Activated B cell treated with CpG ODN at 0.5 μM for 24 hours (primary cell): ENCODE data around the gene PEAK3. TPM values are rescaled to one million over a fixed set of nuclear protein-coding genes. Genes with fewer than 3 reads are reported as not detected.

ENCODE experiments used
- ATAC-seq: fragments of 200-7000 bp; cut with Tn5 transposase; one replicate; pipeline ENCODE4 v1.10.0; 2021; ENCODE audit warnings: low read depth, mild to moderate bottlenecking, moderate library complexity
- CTCF ChIA-PET: fragments of 350-600 bp; sonication (Branson Sonifier 250); formaldehyde crosslinking; loops from one replicate; lab custom pipeline; 2021; ENCODE audit warnings: antibody characterized with exemption; lab: Charles Lee
- POLR2A ChIA-PET: fragments of 350-600 bp; sonication (Branson Sonifier 250); formaldehyde crosslinking; loops from one replicate; lab custom pipeline; 2021; ENCODE audit warnings: antibody characterized with exemption; lab: Charles Lee
- DNase-seq: peaks from one replicate; pipeline ENCODE4 v3.0.0; 2022
- H3K27ac Mint-ChIP-seq: one replicate; pipeline ENCODE4 v1.8.0; 2020; ENCODE audit warnings: mixed read lengths
- H3K27me3 Mint-ChIP-seq: one replicate; pipeline ENCODE4 v1.8.0; 2021; ENCODE audit warnings: mixed read lengths
- H3K36me3 Mint-ChIP-seq: one replicate; pipeline ENCODE4 v1.8.0; 2021; ENCODE audit warnings: low read depth, mixed read lengths
- H3K4me1 Mint-ChIP-seq: one replicate; pipeline ENCODE4 v1.8.0; 2021; ENCODE audit warnings: mixed read lengths
- H3K4me3 Mint-ChIP-seq: one replicate; pipeline ENCODE4 v1.8.0; 2020; ENCODE audit warnings: mild to moderate bottlenecking, mixed read lengths
- H3K9me3 Mint-ChIP-seq: one replicate; pipeline ENCODE4 v1.8.0; 2020; ENCODE audit warnings: mixed read lengths
- intact Hi-C: fragments of 100-400 bp; cut with micrococcal nuclease; formaldehyde crosslinking; loops from one replicate; pipeline ENCODE4 v1.15.1; 2024
- total RNA-seq: library from RNA; stranded (reverse); gene quantifications from 2 replicates; pipeline ENCODE4 v1.2.3, GENCODE V29; 2022
- TF ChIP-seq, protein P1 (sequence below): fragments of 200-600 bp; IDR thresholded peaks from one replicate; pipeline ENCODE4 v1.8.0; 2022; ENCODE audit warnings: antibody characterized with exemption, mild to moderate bottlenecking

The PEAK3 gene
- total RNA-seq, 1 donor from 2014 or later, result 0.09 TPM

DNA sequence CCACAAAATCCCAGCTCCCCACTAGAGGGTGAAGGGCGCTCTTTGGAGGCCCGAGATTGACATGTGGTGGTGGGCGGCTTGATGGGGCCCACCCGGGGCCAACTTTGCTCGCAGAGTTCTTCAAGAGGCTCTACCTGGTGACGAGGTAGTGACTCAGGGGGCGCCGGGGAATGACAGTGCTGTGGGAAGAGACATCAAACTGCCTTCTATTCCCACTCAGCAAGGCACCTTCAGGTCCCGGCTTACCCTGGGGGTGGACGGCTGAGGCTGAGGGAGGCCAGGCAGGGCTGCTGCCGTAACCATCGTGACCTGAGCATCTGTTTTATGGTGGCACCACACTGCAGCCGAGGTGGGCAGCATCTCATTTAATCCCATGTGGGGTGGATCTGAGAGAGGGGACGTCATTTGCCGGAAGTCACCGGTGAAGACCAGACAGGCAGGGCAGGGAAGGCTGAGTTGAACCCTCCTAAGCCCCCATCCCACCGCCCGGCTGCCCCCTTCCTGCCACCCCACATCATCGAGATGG is 24.4 kb upstream of the PEAK3 start:
- no peak overlapping the region for H3K27ac Mint-ChIP-seq
- CTCF ChIA-PET, result interaction anchor here (1.1 kb wide), 1 partner anchor 31 kb away, joined by 3 read pairs; no protein-coding TSS in a partner anchor

DNA sequence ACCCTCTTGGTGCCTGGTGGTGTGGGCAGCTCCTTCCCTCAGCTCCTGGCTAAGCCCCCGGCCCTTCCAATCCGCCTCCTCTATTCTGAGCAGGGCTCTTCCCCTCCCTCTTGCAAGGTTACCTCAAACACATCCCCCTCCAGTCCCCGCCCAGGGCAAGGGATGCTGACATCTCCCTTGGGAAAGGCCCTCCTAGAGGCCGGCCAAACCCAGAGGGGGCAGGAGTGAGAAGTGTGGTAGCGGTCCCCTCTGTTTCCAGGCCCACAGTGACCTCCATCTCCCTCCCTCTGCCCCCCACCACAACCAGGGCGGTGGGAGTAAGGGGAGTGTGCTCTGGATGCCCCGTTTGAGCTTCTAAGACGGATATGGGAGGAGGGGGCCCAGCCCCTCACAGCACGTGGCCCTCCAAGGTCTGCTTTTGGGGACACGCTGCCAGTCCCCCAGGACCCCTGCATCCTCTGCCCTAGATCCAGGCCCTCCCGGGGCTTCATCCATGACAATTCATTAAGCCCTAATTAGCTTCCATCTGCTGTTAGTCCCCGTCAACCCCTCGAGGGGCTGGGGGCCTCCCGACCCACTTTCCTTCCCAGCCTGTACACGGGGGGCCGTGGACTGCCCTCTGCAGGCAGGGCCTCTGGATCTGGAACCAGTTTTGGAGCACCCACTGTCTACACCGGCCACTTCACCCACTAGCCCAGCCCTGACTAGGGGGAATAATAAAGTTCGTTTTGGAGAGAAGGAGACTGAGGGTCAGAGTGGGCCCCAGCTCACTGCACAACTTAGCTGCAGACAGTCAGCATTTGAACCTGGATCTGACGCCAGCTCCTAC is 23.7 kb upstream of the PEAK3 start:
- POLR2A ChIA-PET, result interaction anchor here (0.6 to 1.4 kb wide), 9 partner anchors 9 to 269 kb away, joined by 3 to 10 read pairs (median 4); partner anchors contain the start of genes LSM7, PLEKHJ1 and SPPL2B
- H3K27me3 Mint-ChIP-seq, result peaks cover 10% of the 10 kb centered on the region
- H3K27ac Mint-ChIP-seq, result no peak overlapping the region

More for the DNA sequence above, 24.4 kb upstream of the PEAK3 start:
- POLR2A ChIA-PET, result interaction anchor here (0.5 to 1.4 kb wide), 11 partner anchors 9 to 270 kb away, joined by 3 to 11 read pairs (median 4); partner anchors contain the start of genes LSM7, PLEKHJ1 and SPPL2B
- Mint-ChIP-seq H3K27me3 (peaks cover 10% of the 10 kb centered on the region), H3K4me3 (no peak overlapping the region), H3K36me3 (no peaks in the 10 kb centered on the region), H3K4me1 (peaks cover 40% of the 10 kb centered on the region), H3K9me3 (no peaks in the 10 kb centered on the region)
- intact Hi-C loops, result no loop called here
- DNase-seq (no peak), ATAC-seq (no peak)
- TF ChIP-seq, protein P1, sequence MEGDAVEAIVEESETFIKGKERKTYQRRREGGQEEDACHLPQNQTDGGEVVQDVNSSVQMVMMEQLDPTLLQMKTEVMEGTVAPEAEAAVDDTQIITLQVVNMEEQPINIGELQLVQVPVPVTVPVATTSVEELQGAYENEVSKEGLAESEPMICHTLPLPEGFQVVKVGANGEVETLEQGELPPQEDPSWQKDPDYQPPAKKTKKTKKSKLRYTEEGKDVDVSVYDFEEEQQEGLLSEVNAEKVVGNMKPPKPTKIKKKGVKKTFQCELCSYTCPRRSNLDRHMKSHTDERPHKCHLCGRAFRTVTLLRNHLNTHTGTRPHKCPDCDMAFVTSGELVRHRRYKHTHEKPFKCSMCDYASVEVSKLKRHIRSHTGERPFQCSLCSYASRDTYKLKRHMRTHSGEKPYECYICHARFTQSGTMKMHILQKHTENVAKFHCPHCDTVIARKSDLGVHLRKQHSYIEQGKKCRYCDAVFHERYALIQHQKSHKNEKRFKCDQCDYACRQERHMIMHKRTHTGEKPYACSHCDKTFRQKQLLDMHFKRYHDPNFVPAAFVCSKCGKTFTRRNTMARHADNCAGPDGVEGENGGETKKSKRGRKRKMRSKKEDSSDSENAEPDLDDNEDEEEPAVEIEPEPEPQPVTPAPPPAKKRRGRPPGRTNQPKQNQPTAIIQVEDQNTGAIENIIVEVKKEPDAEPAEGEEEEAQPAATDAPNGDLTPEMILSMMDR, result no peak

DNA sequence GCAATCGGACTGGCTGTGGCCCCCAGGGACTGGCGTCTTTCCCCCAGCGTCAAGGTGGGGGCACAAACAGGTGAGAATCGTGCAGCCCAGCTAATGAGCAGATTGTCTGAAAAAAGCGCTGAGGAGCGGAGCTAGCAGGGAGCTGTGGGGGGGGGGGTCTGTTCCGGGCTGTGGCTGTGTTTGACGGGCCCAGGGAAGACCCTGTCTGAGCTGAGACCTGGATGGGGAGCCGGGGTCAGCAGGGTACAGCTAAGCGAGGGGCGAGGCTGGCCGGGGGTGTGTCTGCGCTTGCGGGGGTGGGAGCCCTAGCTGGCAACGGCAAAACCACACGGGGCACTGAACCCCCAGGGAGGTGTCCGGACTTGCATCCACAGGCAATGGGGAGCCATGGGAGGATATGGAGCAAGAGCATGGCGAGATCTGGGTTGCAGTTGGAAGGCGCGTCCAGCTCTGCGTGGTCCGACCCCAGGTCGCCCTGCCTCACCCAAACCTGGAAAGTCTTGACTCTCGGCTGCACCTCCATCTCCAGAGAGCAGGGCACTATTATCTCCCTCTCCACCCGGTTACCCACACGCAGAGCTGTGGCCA is 21.3 kb upstream of the PEAK3 start:
- Mint-ChIP-seq H3K9me3 (no peaks in the 10 kb centered on the region), H3K4me1 (peaks cover 50% of the 10 kb centered on the region), H3K36me3 (no peaks in the 10 kb centered on the region), H3K27ac (peak overlapping the region; percentile 54), H3K27me3 (peaks cover 3% of the 10 kb centered on the region), H3K4me3 (peak overlapping the region; percentile 81)
- DNase-seq, result no peak
- ChIA-PET POLR2A (interaction anchor here (0.5 to 2.5 kb wide), 15 partner anchors 8 to 1271 kb away, joined by 3 to 48 read pairs (median 5); partner anchors contain the start of genes PLEKHJ1 and TIMM13), CTCF (no interaction called here)
- peak; percentile 6 for ATAC-seq
- intact Hi-C loops, result loop anchor here (2.0 kb wide), 1 partner anchor 15 kb away; no protein-coding TSS in a partner anchor
- TF ChIP-seq, protein P1, result no peak

More for the DNA sequence above, 23.7 kb upstream of the PEAK3 start:
- intact Hi-C loops, result no loop called here
- no peaks in the 10 kb centered on the region for H3K36me3 Mint-ChIP-seq
- H3K4me1 Mint-ChIP-seq, result peaks cover 47% of the 10 kb centered on the region
- TF ChIP-seq, protein P1, result no peak
- ATAC-seq (no peak), DNase-seq (no peak)
- CTCF ChIA-PET, result interaction anchor here (0.8 kb wide), 1 partner anchor 11 kb away, joined by 3 read pairs; no protein-coding TSS in a partner anchor
- H3K4me3 Mint-ChIP-seq, result no peak overlapping the region
- no peaks in the 10 kb centered on the region for H3K9me3 Mint-ChIP-seq

DNA sequence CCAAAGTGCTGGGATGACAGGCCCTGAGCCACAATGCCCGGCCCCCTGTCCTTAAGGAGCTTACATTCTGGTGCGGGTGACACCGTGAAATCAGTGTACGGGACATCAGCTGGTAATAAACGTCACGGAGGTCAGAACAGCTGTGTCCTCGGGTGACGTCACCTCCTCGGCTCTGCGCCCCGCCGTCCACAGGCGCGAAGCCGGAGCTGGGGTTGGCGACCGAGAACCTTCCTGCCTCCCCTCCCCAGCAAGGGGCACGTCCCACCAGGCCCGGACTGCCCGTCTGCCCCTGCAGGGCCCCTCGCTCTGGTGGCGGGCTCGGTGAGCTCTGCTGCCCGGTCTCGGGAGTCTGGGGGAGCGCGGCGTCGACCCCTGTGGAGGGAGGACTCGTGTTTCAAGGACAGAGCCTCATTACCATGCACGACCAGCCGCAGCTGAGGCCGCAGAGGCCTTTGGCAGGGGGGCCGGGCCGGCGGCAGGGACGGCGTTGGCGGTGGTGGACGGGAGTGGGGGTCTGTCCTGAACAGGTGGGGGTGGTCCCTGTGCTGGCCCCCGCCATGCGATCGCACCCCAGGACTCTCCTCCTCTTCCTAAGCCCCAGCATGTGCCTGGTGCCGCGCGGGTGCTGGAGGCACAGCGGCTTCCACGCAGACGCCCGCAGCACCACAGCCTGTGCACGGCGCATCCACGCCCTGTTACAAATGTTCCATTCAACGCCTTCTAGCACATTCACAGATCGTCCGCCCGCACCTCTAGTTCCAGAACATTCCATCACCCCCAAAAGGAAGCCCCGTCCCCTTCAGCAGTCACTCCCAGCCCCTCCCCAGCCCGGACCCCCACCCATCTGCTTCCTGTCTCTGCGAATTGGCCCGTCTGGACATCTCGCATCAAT is 20.6 kb upstream of the PEAK3 start:
- DNase-seq (peak; percentile 44), ATAC-seq (peak; percentile 60)
- peak overlapping the region; percentile 54 for H3K27ac Mint-ChIP-seq
- ChIA-PET CTCF (no interaction called here), POLR2A (interaction anchor here (0.5 to 2.5 kb wide), 19 partner anchors 9 to 1272 kb away, joined by 3 to 48 read pairs (median 5); partner anchors contain the start of genes LSM7, PLEKHJ1, SPPL2B and TIMM13)
- peaks cover 3% of the 10 kb centered on the region for H3K27me3 Mint-ChIP-seq
- peaks cover 49% of the 10 kb centered on the region for H3K4me1 Mint-ChIP-seq
- TF ChIP-seq, protein P1, result no peak
- peak overlapping the region; percentile 81 for H3K4me3 Mint-ChIP-seq
- intact Hi-C loops, result loop anchor here (2.0 kb wide), 1 partner anchor 14 kb away; no protein-coding TSS in a partner anchor
- no peaks in the 10 kb centered on the region for H3K9me3 Mint-ChIP-seq
- H3K36me3 Mint-ChIP-seq, result no peaks in the 10 kb centered on the region
